ENCODE results near the gene TTC28.
A peak's percentile ranks its signal among the peaks of the same experiment; 100 is the strongest.
"Not testable (repeated sequence)": the region's sequence is repeated elsewhere in the genome, so short reads cannot be mapped to it uniquely, and the experiment has no call there.

Gene TTC28

GRCh38 chr22:28710107-28710506 is 30.5 kb upstream of the TTC28 start:
- Histone ChIP-seq H3K27me3 (ENCODE audit: low read depth, low read length) (no peaks in the 10 kb centered on the region), H3K4me3 (ENCODE audit: low read depth in 1 of 2, low read length in 2 of 2) (no peak overlapping the region), H3K9me3 (ENCODE audit: control insufficient read depth in 1 of 2, low read length in 2 of 2) (no peaks in the 10 kb centered on the region), H3K36me3 (ENCODE audit: control insufficient read depth in 1 of 2, insufficient read depth in 2 of 2, low read length in 2 of 2) (peaks cover 3% of the 10 kb centered on the region in 2 donors), H3K27ac (ENCODE audit: low read length) (peak overlapping the region; percentile 86), H3K4me1 (ENCODE audit: control insufficient read depth in 1 of 2, insufficient read depth in 2 of 2, low read length in 2 of 2) (no peaks in the 10 kb centered on the region)

- Histone ChIP-seq H3K4me3 (ENCODE audit: low read depth in 1 of 2, low read length in 2 of 2) (no peak overlapping the region), H3K27me3 (ENCODE audit: low read depth, low read length) (no peaks in the 10 kb centered on the region)
Measured at GRCh38 chr22:28706845-28707244, 27.2 kb upstream of the TTC28 start.

GRCh38 chr22:28703436-28703835 is 23.8 kb upstream of the TTC28 start:
- no peaks in the 10 kb centered on the region for H3K4me1 ChIP-seq (ENCODE audit: control insufficient read depth in 1 of 2, insufficient read depth in 2 of 2, low read length in 2 of 2)
- no peaks in the 10 kb centered on the region for H3K9me3 ChIP-seq (ENCODE audit: control insufficient read depth in 1 of 2, low read length in 2 of 2)
- no peak overlapping the region for H3K4me3 ChIP-seq (ENCODE audit: low read depth in 1 of 2, low read length in 2 of 2)
- H3K27ac ChIP-seq (ENCODE audit: low read length) = no peak overlapping the region
- no peaks in the 10 kb centered on the region for H3K36me3 ChIP-seq (ENCODE audit: control insufficient read depth in 1 of 2, insufficient read depth in 2 of 2, low read length in 2 of 2)
- no peaks in the 10 kb centered on the region for H3K27me3 ChIP-seq (ENCODE audit: low read depth, low read length)

More at GRCh38 chr22:28706845-28707244, 27.2 kb upstream of the TTC28 start:
- no peaks in the 10 kb centered on the region for H3K36me3 ChIP-seq (ENCODE audit: control insufficient read depth in 1 of 2, insufficient read depth in 2 of 2, low read length in 2 of 2)
- no peaks in the 10 kb centered on the region for H3K4me1 ChIP-seq (ENCODE audit: control insufficient read depth in 1 of 2, insufficient read depth in 2 of 2, low read length in 2 of 2)
- no peaks in the 10 kb centered on the region for H3K9me3 ChIP-seq (ENCODE audit: control insufficient read depth in 1 of 2, low read length in 2 of 2)
- H3K27ac ChIP-seq (ENCODE audit: low read length) = no peak overlapping the region

- Histone ChIP-seq H3K27ac (ENCODE audit: low read length) (no peak overlapping the region), H3K9me3 (ENCODE audit: control insufficient read depth in 1 of 2, low read length in 2 of 2) (no peaks in the 10 kb centered on the region), H3K27me3 (ENCODE audit: low read depth, low read length) (no peaks in the 10 kb centered on the region), H3K4me1 (ENCODE audit: control insufficient read depth in 1 of 2, insufficient read depth in 2 of 2, low read length in 2 of 2) (no peaks in the 10 kb centered on the region), H3K4me3 (ENCODE audit: low read depth in 1 of 2, low read length in 2 of 2) (no peak overlapping the region), H3K36me3 (ENCODE audit: control insufficient read depth in 1 of 2, insufficient read depth in 2 of 2, low read length in 2 of 2) (no peaks in the 10 kb centered on the region)
Measured at GRCh38 chr22:28702891-28703290, 23.3 kb upstream of the TTC28 start.

- H3K4me3 ChIP-seq (ENCODE audit: low read depth in 1 of 2, low read length in 2 of 2); H3K27me3 ChIP-seq (ENCODE audit: low read depth, low read length); H3K27ac ChIP-seq (ENCODE audit: low read length); H3K9me3 ChIP-seq (ENCODE audit: control insufficient read depth in 1 of 2, low read length in 2 of 2); H3K36me3 ChIP-seq (ENCODE audit: control insufficient read depth in 1 of 2, insufficient read depth in 2 of 2, low read length in 2 of 2); H3K4me1 ChIP-seq (ENCODE audit: control insufficient read depth in 1 of 2, insufficient read depth in 2 of 2, low read length in 2 of 2): not testable (repeated sequence)
Measured at GRCh38 chr22:28693041-28693760, 13.6 kb upstream of the TTC28 start.

GRCh38 chr22:28689796-28690195 is 10.2 kb upstream of the TTC28 start:
- H3K36me3 ChIP-seq (ENCODE audit: control insufficient read depth in 1 of 2, insufficient read depth in 2 of 2, low read length in 2 of 2); H3K27ac ChIP-seq (ENCODE audit: low read length); H3K4me3 ChIP-seq (ENCODE audit: low read depth in 1 of 2, low read length in 2 of 2); H3K9me3 ChIP-seq (ENCODE audit: control insufficient read depth in 1 of 2, low read length in 2 of 2); H3K4me1 ChIP-seq (ENCODE audit: control insufficient read depth in 1 of 2, insufficient read depth in 2 of 2, low read length in 2 of 2); H3K27me3 ChIP-seq (ENCODE audit: low read depth, low read length): not testable (repeated sequence)

GRCh38 chr22:28682966-28683365 is 3.3 kb upstream of the TTC28 start:
- H3K36me3 ChIP-seq (ENCODE audit: control insufficient read depth in 1 of 2, insufficient read depth in 2 of 2, low read length in 2 of 2); H3K9me3 ChIP-seq (ENCODE audit: control insufficient read depth in 1 of 2, low read length in 2 of 2); H3K27me3 ChIP-seq (ENCODE audit: low read depth, low read length); H3K27ac ChIP-seq (ENCODE audit: low read length); H3K4me3 ChIP-seq (ENCODE audit: low read depth in 1 of 2, low read length in 2 of 2); H3K4me1 ChIP-seq (ENCODE audit: control insufficient read depth in 1 of 2, insufficient read depth in 2 of 2, low read length in 2 of 2): not testable (repeated sequence)

GRCh38 chr22:28680813-28681490 is 1.3 kb upstream of the TTC28 start:
- H3K36me3 ChIP-seq (ENCODE audit: control insufficient read depth in 1 of 2, insufficient read depth in 2 of 2, low read length in 2 of 2); H3K27me3 ChIP-seq (ENCODE audit: low read depth, low read length); H3K4me1 ChIP-seq (ENCODE audit: control insufficient read depth in 1 of 2, insufficient read depth in 2 of 2, low read length in 2 of 2); H3K4me3 ChIP-seq (ENCODE audit: low read depth in 1 of 2, low read length in 2 of 2); H3K27ac ChIP-seq (ENCODE audit: low read length); H3K9me3 ChIP-seq (ENCODE audit: control insufficient read depth in 1 of 2, low read length in 2 of 2): not testable (repeated sequence)

GRCh38 chr22:28678778-28679610 is 646 bp downstream of the TTC28 start:
- H3K27me3 ChIP-seq (ENCODE audit: low read depth, low read length); H3K27ac ChIP-seq (ENCODE audit: low read length); H3K4me1 ChIP-seq (ENCODE audit: control insufficient read depth in 1 of 2, insufficient read depth in 2 of 2, low read length in 2 of 2); H3K36me3 ChIP-seq (ENCODE audit: control insufficient read depth in 1 of 2, insufficient read depth in 2 of 2, low read length in 2 of 2); H3K9me3 ChIP-seq (ENCODE audit: control insufficient read depth in 1 of 2, low read length in 2 of 2): not testable (repeated sequence)
- H3K4me3 ChIP-seq (ENCODE audit: low read depth in 1 of 2, low read length in 2 of 2) = peak overlapping the region; percentile 63 to 77

- not testable (repeated sequence) for H3K4me1 ChIP-seq (ENCODE audit: control insufficient read depth in 1 of 2, insufficient read depth in 2 of 2, low read length in 2 of 2)
Measured at GRCh38 chr22:28678170-28678569, 1.5 kb downstream of the TTC28 start.

GRCh38 chr22:28674121-28674563 is 5.5 kb downstream of the TTC28 start:
- no peaks in the 10 kb centered on the region for H3K36me3 ChIP-seq (ENCODE audit: control insufficient read depth in 1 of 2, insufficient read depth in 2 of 2, low read length in 2 of 2)
- H3K4me3 ChIP-seq (ENCODE audit: low read depth in 1 of 2, low read length in 2 of 2) = no peak overlapping the region
- H3K27ac ChIP-seq (ENCODE audit: low read length) = no peak overlapping the region
- no peaks in the 10 kb centered on the region for H3K9me3 ChIP-seq (ENCODE audit: control insufficient read depth in 1 of 2, low read length in 2 of 2)
- H3K27me3 ChIP-seq (ENCODE audit: low read depth, low read length) = no peaks in the 10 kb centered on the region
- H3K4me1 ChIP-seq (ENCODE audit: control insufficient read depth in 1 of 2, insufficient read depth in 2 of 2, low read length in 2 of 2) = peaks cover 0 to 3% of the 10 kb centered on the region in 2 donors

More at GRCh38 chr22:28678170-28678569, 1.5 kb downstream of the TTC28 start:
- not testable (repeated sequence) for H3K36me3 ChIP-seq (ENCODE audit: control insufficient read depth in 1 of 2, insufficient read depth in 2 of 2, low read length in 2 of 2); H3K4me3 ChIP-seq (ENCODE audit: low read depth in 1 of 2, low read length in 2 of 2); H3K27me3 ChIP-seq (ENCODE audit: low read depth, low read length); H3K9me3 ChIP-seq (ENCODE audit: control insufficient read depth in 1 of 2, low read length in 2 of 2); H3K27ac ChIP-seq (ENCODE audit: low read length)

Measured in muscle layer of duodenum (tissue), 2 donors.